ENCODE data around the gene FAM98C. TPM values are rescaled to one million over a fixed set of nuclear protein-coding genes. Genes with fewer than 3 reads are reported as not detected.

Gene FAM98C
- total RNA-seq, 1 experiment from 2014 or later = 10.2 TPM

- TF ChIP-seq FOXK1 (CRISPR knock-in tag; IDR thresholded peaks at IDR 0.05) (no peak), CREB1 (CRISPR knock-in tag; IDR thresholded peaks at IDR 0.05) (no peak), RORB (CRISPR knock-in tag; IDR thresholded peaks at IDR 0.05) (no peak), KAT7 (CRISPR knock-in tag; IDR thresholded peaks at IDR 0.05; ENCODE audit: borderline replicate concordance) (no peak), GRHL2 (CRISPR knock-in tag; IDR thresholded peaks at IDR 0.05; ENCODE audit: insufficient replicate concordance, severe bottlenecking) (no peak), ZNF121 (CRISPR knock-in tag; IDR thresholded peaks at IDR 0.05) (no peak), JAZF1 (CRISPR knock-in tag; IDR thresholded peaks at IDR 0.05) (no peak), TEAD4 (CRISPR knock-in tag; IDR thresholded peaks at IDR 0.05) (no peak), PRRX2 (CRISPR knock-in tag; IDR thresholded peaks at IDR 0.05) (no peak), ZMAT4 (CRISPR knock-in tag; IDR thresholded peaks at IDR 0.05) (no peak), AR (CRISPR knock-in tag; IDR thresholded peaks at IDR 0.05) (no peak), IRF2 (CRISPR knock-in tag; IDR thresholded peaks at IDR 0.05; ENCODE audit: borderline replicate concordance, low read depth) (no peak), GTF2I (CRISPR knock-in tag; conservative IDR thresholded peaks at IDR 0.05) (no peak), MYBL2 (CRISPR knock-in tag; IDR thresholded peaks at IDR 0.05) (no peak), ZNF281 (CRISPR knock-in tag; IDR thresholded peaks at IDR 0.05) (0 out of 2 replicates have a peak, but pooled peaks have one; percentile 61), CDX4 (CRISPR knock-in tag; IDR thresholded peaks at IDR 0.05; ENCODE audit: borderline replicate concordance) (no peak), RELA (CRISPR knock-in tag; IDR thresholded peaks at IDR 0.05; ENCODE audit: borderline replicate concordance) (no peak), E2F5 (CRISPR knock-in tag; IDR thresholded peaks at IDR 0.05) (no peak), NFATC4 (CRISPR knock-in tag; IDR thresholded peaks at IDR 0.05) (no peak), ATF1 (CRISPR knock-in tag; IDR thresholded peaks at IDR 0.05) (no peak), ZBTB21 (CRISPR knock-in tag; IDR thresholded peaks at IDR 0.05; ENCODE audit: borderline replicate concordance) (peak; percentile 96), TCF7 (CRISPR knock-in tag; IDR thresholded peaks at IDR 0.05; ENCODE audit: low read depth) (no peak), ZNF423 (CRISPR knock-in tag; IDR thresholded peaks at IDR 0.05) (no peak), EMX1 (CRISPR knock-in tag; IDR thresholded peaks at IDR 0.05) (no peak)
- TF ChIP-seq, protein P1, sequence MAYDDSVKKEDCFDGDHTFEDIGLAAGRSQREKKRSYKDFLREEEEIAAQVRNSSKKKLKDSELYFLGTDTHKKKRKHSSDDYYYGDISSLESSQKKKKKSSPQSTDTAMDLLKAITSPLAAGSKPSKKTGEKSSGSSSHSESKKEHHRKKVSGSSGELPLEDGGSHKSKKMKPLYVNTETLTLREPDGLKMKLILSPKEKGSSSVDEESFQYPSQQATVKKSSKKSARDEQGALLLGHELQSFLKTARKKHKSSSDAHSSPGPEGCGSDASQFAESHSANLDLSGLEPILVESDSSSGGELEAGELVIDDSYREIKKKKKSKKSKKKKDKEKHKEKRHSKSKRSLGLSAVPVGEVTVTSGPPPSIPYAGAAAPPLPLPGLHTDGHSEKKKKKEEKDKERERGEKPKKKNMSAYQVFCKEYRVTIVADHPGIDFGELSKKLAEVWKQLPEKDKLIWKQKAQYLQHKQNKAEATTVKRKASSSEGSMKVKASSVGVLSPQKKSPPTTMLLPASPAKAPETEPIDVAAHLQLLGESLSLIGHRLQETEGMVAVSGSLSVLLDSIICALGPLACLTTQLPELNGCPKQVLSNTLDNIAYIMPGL (CRISPR knock-in tag; IDR thresholded peaks at IDR 0.05) = no peak
- TF ChIP-seq, protein P2, sequence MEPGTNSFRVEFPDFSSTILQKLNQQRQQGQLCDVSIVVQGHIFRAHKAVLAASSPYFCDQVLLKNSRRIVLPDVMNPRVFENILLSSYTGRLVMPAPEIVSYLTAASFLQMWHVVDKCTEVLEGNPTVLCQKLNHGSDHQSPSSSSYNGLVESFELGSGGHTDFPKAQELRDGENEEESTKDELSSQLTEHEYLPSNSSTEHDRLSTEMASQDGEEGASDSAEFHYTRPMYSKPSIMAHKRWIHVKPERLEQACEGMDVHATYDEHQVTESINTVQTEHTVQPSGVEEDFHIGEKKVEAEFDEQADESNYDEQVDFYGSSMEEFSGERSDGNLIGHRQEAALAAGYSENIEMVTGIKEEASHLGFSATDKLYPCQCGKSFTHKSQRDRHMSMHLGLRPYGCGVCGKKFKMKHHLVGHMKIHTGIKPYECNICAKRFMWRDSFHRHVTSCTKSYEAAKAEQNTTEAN (CRISPR knock-in tag; IDR thresholded peaks at IDR 0.05) = no peak
- TF ChIP-seq, protein P3, sequence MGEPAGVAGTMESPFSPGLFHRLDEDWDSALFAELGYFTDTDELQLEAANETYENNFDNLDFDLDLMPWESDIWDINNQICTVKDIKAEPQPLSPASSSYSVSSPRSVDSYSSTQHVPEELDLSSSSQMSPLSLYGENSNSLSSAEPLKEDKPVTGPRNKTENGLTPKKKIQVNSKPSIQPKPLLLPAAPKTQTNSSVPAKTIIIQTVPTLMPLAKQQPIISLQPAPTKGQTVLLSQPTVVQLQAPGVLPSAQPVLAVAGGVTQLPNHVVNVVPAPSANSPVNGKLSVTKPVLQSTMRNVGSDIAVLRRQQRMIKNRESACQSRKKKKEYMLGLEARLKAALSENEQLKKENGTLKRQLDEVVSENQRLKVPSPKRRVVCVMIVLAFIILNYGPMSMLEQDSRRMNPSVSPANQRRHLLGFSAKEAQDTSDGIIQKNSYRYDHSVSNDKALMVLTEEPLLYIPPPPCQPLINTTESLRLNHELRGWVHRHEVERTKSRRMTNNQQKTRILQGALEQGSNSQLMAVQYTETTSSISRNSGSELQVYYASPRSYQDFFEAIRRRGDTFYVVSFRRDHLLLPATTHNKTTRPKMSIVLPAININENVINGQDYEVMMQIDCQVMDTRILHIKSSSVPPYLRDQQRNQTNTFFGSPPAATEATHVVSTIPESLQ (CRISPR knock-in tag; IDR thresholded peaks at IDR 0.05) = no peak
These were observed 14.9 kb downstream of the FAM98C start (continued) for GRCh38 chr19:38417544-38418506.

Data from WTC11 (cell line).